Measurements from ENCODE around the gene HIVEP2.

Gene HIVEP2

DNA sequence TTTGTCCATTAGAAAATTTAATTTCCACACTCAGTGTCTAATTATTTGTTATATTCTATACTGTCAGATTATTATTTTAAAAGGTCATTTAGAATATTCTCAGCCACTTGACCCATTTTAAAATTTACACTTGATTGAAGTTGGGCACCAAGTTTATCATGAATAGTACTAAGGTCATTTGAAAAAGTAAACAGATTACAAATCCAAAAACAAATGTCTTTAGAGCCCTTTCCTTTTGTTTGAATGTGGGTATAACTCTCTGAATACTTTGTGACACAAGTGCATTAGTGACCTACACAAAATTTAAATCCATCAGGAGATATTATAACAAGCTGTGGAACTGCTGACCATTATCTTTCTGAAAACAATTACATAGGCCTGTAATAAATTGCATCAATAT is 11.3 kb downstream of the HIVEP2 start:
- TF ChIP-seq, protein P1, sequence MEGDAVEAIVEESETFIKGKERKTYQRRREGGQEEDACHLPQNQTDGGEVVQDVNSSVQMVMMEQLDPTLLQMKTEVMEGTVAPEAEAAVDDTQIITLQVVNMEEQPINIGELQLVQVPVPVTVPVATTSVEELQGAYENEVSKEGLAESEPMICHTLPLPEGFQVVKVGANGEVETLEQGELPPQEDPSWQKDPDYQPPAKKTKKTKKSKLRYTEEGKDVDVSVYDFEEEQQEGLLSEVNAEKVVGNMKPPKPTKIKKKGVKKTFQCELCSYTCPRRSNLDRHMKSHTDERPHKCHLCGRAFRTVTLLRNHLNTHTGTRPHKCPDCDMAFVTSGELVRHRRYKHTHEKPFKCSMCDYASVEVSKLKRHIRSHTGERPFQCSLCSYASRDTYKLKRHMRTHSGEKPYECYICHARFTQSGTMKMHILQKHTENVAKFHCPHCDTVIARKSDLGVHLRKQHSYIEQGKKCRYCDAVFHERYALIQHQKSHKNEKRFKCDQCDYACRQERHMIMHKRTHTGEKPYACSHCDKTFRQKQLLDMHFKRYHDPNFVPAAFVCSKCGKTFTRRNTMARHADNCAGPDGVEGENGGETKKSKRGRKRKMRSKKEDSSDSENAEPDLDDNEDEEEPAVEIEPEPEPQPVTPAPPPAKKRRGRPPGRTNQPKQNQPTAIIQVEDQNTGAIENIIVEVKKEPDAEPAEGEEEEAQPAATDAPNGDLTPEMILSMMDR (IDR thresholded peaks at IDR 0.05; ENCODE audit: low read depth, low read length, missing control alignments), result no peak
- no peak for DNase-seq (ENCODE audit: extremely low read depth, low read depth)
- no peak overlapping the region for H3K4me3 ChIP-seq (replicated peaks; ENCODE audit: low read depth, low read length)

DNA sequence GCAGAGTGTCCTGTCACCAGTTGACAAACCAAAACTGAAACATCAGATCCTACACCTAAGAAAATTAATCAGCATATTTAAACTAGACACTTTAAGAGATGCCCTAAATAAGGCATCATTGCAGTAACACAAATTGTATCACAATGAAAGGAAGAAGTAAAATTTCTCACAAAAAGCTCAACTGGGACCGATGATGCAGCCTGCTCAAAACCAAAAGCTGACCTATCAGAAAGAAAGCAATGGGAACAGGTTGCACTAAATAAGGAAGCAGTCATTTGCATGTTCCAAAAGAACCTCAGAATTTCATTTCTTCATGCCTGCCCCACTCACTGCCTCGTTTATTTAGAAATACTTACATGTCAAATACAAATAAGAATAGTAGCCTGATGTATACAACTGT is 12.1 kb downstream of the HIVEP2 start:
- TF ChIP-seq, protein P1 (IDR thresholded peaks at IDR 0.05; ENCODE audit: low read depth, low read length, missing control alignments), result no peak
- DNase-seq (ENCODE audit: extremely low read depth, low read depth), result no peak
- no peak overlapping the region for H3K4me3 ChIP-seq (replicated peaks; ENCODE audit: low read depth, low read length)

DNA sequence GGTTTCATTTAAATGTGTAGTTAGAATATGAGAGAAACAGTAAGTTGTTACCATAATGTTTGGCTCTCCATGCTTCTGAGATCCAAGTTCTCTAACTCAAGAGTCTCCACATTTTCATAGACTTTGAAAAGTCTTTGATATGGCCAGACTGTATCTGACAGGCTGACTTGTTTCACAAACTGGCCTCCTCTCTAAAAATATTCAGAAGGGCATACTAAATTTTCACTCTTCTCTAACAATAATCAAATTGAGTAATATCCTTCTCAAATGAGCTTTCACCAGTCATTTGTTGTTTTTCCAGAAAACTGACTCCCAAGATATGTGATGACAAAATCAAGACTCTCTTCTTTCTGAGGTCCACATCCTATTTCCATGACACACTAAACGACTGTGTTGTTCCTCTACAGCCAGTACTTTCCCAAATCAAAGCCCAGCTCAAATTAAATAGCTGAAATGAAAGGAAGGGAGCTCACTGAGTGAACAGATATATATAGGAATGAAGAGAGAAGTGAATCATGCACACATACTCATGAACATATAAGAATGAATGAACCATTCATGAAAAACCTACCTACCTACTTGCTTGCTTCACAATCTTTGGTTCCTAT is 15.1 kb downstream of the HIVEP2 start:
- TF ChIP-seq, protein P1 (IDR thresholded peaks at IDR 0.05; ENCODE audit: low read depth, low read length, missing control alignments), result no peak
- H3K4me3 ChIP-seq (replicated peaks; ENCODE audit: low read depth, low read length), result no peak overlapping the region
- no peak for DNase-seq (ENCODE audit: extremely low read depth, low read depth)

DNA sequence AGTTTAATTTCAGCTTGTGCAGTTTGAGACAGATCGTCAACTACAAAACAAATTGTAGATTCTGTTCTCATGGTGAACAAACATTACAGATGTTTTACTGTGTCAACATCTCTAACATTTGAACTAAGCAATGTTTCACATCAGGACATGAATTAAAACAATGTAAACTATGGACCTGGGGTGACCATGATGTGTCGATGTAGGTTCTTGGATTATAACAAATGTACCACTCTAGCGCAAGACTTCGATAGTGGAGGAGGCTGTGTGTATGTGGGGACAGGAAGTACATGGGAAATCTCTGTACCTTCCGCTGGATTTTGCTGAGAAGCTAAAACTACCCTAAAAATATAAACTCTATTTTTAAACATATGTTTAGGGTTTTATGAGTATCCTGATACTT is 17.1 kb downstream of the HIVEP2 start:
- no peak overlapping the region for H3K4me3 ChIP-seq (replicated peaks; ENCODE audit: low read depth, low read length)
- TF ChIP-seq, protein P1 (IDR thresholded peaks at IDR 0.05; ENCODE audit: low read depth, low read length, missing control alignments), result no peak
- no peak for DNase-seq (ENCODE audit: extremely low read depth, low read depth)

DNA sequence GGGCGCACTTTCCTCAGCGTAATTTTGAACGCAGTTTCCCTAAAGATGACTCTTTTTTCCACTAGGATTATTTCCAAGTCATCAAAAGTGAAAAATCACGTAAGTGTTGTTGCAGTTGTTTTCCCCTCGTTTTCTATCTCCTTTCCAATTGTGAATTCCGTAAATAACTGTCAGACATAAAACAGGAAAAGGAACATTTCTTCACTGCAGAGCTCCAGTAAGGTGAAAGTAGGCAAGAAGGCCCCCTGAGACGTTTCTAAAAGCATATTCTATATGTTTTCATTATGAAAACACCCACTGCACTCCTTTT is 17.8 kb downstream of the HIVEP2 start:
- H3K4me3 ChIP-seq (replicated peaks; ENCODE audit: low read depth, low read length), result peak overlapping the region; percentile 55
- DNase-seq (ENCODE audit: extremely low read depth, low read depth), result no peak
- TF ChIP-seq, protein P1 (IDR thresholded peaks at IDR 0.05; ENCODE audit: low read depth, low read length, missing control alignments), result no peak

DNA sequence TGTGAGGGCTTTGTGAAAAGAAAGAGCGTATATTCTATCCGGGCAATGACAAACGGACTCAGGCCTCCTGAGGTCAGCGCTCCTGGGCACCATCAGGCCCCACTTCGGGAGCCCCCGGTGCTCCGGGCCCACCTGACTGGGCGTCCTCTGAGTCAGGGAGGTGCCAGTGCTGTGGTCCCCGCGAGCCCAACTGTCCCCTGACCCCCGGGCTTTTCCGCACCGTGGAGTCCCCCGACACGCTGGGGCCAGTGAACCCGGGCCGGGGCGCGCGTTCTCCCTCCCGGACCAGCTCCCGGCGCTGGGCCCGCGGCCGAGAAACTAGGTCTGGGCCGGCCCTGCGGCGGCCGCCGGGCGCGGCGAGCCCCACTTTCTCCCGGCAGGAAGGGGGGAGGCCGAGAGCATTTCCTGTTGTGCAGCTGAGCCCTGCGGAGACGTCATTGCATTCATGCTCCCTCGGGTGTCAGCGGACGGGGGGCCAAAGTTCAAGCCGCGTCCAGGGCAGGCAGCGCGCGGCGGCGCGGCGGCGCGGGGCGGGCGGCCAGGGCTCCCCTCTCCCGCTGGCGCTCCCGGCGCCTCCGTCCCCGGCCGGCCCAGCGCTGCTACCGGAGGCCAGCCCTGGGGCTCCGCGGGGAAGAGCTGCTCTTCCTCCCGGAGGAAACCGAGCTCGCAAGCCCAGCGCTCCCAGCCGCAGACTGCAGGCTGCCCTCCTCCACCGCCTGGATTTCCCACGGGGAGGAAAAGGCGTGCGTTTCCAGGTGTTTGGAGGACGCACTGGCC is 18.3 kb downstream of the HIVEP2 start:
- no peak for DNase-seq (ENCODE audit: extremely low read depth, low read depth)
- TF ChIP-seq, protein P1 (IDR thresholded peaks at IDR 0.05; ENCODE audit: low read depth, low read length, missing control alignments), result no peak
- H3K4me3 ChIP-seq (replicated peaks; ENCODE audit: low read depth, low read length), result peak overlapping the region; percentile 55

DNA sequence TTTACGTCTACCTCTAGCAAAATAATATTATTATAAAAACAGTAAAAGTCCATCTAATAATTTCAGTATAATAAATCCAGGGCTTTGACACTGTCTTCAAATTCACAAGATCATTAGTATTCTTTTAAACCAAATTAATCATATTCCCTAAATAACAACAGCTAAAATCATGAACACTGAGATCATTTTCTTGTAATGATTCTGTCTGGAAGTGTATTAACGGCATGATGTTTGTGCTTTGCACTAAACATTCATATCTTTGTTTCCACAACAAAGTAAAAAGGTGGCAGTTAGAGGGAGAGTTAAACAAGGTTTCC is 18.8 kb downstream of the HIVEP2 start:
- H3K4me3 ChIP-seq (replicated peaks; ENCODE audit: low read depth, low read length), result peak overlapping the region; percentile 55
- DNase-seq (ENCODE audit: extremely low read depth, low read depth), result no peak
- TF ChIP-seq, protein P1 (IDR thresholded peaks at IDR 0.05; ENCODE audit: low read depth, low read length, missing control alignments), result no peak

Measured in HFF-Myc (cell line).